Stimulated activated CD8-positive, alpha-beta memory T cell treated with anti-CD3 and anti-CD28 coated beads, Interleukin-4, amount 100 ng/mL, for 48 hours (primary cell): ENCODE results near the gene AP3D1.

ENCODE experiments used
- DNase-seq: peaks from one replicate; pipeline ENCODE4 v3.0.0-alpha.2; 2020

Gene AP3D1

GRCh38 chr19:2126879-2127518, 24.4 kb downstream of the AP3D1 start:
- DNase-seq = no peak

- no peak for DNase-seq
These were observed 27.5 kb downstream of the AP3D1 start for GRCh38 chr19:2123682-2124387.

GRCh38 chr19:2122982-2123381, 28.4 kb downstream of the AP3D1 start:
- DNase-seq = no peak

- DNase-seq = no peak
These were observed 29.1 kb downstream of the AP3D1 start for GRCh38 chr19:2122251-2122650.

GRCh38 chr19:2121416-2122051, 29.8 kb downstream of the AP3D1 start:
- DNase-seq = no peak

- no peak for DNase-seq
These were observed 30.5 kb downstream of the AP3D1 start for GRCh38 chr19:2120821-2121220.

GRCh38 chr19:2119921-2120785, 31.2 kb downstream of the AP3D1 start:
- DNase-seq = no peak

- DNase-seq = no peak
These were observed 32.9 kb downstream of the AP3D1 start for GRCh38 chr19:2118438-2118837.

- no peak for DNase-seq
These were observed 34.0 kb downstream of the AP3D1 start for GRCh38 chr19:2117215-2117960.

- DNase-seq = no peak
These were observed 34.9 kb downstream of the AP3D1 start for GRCh38 chr19:2116507-2116906.

- DNase-seq = no peak
These were observed 35.4 kb downstream of the AP3D1 start for GRCh38 chr19:2115911-2116426.

GRCh38 chr19:2115324-2115723, 36.0 kb downstream of the AP3D1 start:
- DNase-seq = no peak

GRCh38 chr19:2114821-2115220, 36.5 kb downstream of the AP3D1 start:
- no peak for DNase-seq

GRCh38 chr19:2114218-2114617, 37.1 kb downstream of the AP3D1 start:
- no peak for DNase-seq

GRCh38 chr19:2113439-2114211, 37.7 kb downstream of the AP3D1 start:
- DNase-seq = no peak

GRCh38 chr19:2112516-2113320, 38.6 kb downstream of the AP3D1 start:
- DNase-seq = no peak

- DNase-seq = no peak
These were observed 39.5 kb downstream of the AP3D1 start for GRCh38 chr19:2111886-2112285.

- DNase-seq = no peak
These were observed 39.9 kb downstream of the AP3D1 start for GRCh38 chr19:2111425-2111824.

- DNase-seq = no peak
These were observed 40.5 kb downstream of the AP3D1 start for GRCh38 chr19:2110822-2111221.

GRCh38 chr19:2109046-2109864, 42.1 kb downstream of the AP3D1 start:
- DNase-seq = no peak
